Fibroblast of villous mesenchyme (primary cell): Measurements from ENCODE around the gene RNH1. TPM values are rescaled to one million over a fixed set of nuclear protein-coding genes. Genes with fewer than 3 reads are reported as not detected.

Experiments
- DNase-seq: peaks from one replicate; pipeline ENCODE4 v3.0.0-alpha.2; 2010; ENCODE audit warnings: low read depth
- H3K4me3 ChIP-seq: 2 replicates; pipeline ENCODE4 v1.5.1; 2011; ENCODE audit warnings: low read depth, mild to moderate bottlenecking, low read length
- total RNA-seq: library from RNA; depleted of rRNA; stranded (reverse); fragments of >200 nt; gene quantifications from 2 replicates; pipeline ENCODE4 v1.2.3, GENCODE V29; 2012
- TF ChIP-seq, protein P1 (sequence below): IDR thresholded peaks from 2 replicates; pipeline ENCODE4 v1.5.1; 2012; ENCODE audit warnings: low read depth, mild to moderate bottlenecking, low read length; ENCODE audit not compliant: insufficient read depth

The RNH1 gene
- total RNA-seq, 1 donor, result 259 TPM

DNA sequence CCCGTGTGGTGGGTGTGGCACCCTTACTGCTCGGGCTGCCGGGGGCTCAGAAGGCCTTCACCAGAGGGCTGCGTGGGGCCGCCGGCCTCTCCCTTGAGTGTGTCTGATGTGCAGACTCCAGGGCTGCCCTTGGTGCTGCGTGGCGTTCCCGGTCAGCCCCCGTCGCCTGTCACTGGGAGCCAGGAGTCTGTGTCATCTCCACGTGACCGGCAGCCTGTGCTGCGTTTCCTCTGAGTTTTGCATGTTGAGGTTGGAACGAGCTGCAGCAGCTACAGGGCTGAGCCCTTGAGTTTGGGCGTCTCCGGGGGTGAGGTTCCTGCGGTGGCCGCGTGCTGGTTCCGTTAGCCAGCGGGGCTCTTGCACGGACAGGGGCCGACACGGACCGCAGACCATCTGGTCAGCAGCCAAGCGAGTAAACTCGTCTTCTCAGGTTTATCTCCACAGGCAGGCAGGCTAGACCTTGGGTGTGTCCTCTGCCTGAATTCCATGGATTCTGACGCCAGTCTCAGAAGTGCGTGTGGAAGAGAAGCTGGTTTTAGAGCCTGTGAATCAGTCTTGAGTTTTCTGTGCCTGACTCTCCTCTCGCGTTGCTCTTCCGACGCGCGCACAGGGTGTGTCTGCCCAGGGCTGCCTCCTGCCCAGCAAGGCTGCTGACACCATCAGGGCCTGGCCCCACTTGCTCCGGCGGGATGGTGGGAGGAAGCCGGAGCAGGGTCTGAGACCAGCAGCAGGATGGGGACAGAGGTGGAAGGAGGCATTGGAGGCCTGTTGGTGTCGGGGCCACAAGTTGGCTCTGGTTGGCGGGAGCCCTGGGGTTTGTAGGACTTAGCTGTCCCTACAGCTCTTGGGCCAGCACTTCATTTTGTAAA lies 46.5 kb downstream of the RNH1 start:
- H3K4me3 ChIP-seq, result peak overlapping the region; percentile 52
- DNase-seq, result peak; percentile 94
- TF ChIP-seq, protein P1, sequence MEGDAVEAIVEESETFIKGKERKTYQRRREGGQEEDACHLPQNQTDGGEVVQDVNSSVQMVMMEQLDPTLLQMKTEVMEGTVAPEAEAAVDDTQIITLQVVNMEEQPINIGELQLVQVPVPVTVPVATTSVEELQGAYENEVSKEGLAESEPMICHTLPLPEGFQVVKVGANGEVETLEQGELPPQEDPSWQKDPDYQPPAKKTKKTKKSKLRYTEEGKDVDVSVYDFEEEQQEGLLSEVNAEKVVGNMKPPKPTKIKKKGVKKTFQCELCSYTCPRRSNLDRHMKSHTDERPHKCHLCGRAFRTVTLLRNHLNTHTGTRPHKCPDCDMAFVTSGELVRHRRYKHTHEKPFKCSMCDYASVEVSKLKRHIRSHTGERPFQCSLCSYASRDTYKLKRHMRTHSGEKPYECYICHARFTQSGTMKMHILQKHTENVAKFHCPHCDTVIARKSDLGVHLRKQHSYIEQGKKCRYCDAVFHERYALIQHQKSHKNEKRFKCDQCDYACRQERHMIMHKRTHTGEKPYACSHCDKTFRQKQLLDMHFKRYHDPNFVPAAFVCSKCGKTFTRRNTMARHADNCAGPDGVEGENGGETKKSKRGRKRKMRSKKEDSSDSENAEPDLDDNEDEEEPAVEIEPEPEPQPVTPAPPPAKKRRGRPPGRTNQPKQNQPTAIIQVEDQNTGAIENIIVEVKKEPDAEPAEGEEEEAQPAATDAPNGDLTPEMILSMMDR, result no peak

DNA sequence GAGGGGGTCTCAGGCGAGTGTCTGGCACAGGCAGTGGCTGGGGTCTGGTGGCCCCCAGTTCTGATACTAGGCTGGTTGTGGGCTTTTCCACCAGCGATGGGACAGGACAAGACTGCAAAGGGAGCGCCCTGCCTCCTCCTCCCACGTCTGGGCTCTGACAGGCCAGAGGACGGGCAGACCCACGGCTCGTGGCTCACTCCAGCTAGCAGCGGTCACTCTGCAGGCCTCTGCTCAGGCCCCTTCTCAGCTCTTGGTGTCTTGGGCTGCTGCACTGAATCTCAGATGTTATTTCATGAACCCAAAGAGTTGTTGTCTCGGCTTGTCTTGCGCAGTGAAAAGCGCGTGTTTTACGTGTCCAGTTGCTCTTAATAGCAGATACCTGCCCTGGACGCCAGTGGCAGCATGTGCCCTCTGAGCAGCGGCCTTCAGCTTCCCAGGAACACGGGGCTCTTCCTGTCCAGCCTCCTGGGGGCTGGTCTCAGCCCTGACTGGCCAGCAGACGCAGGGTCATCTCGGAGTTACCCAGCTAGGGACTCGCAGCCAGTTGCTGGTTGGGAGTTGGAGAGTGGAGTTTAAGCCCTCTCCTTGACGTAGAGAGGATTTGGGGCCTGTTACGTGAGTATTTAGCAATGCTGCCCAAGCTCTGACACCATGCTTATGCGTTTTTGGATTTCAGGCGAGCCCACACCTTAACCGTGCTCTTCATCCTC lies 47.4 kb downstream of the RNH1 start:
- DNase-seq, result peak; percentile 85
- peak overlapping the region; percentile 52 for H3K4me3 ChIP-seq
- TF ChIP-seq, protein P1, result no peak

DNA sequence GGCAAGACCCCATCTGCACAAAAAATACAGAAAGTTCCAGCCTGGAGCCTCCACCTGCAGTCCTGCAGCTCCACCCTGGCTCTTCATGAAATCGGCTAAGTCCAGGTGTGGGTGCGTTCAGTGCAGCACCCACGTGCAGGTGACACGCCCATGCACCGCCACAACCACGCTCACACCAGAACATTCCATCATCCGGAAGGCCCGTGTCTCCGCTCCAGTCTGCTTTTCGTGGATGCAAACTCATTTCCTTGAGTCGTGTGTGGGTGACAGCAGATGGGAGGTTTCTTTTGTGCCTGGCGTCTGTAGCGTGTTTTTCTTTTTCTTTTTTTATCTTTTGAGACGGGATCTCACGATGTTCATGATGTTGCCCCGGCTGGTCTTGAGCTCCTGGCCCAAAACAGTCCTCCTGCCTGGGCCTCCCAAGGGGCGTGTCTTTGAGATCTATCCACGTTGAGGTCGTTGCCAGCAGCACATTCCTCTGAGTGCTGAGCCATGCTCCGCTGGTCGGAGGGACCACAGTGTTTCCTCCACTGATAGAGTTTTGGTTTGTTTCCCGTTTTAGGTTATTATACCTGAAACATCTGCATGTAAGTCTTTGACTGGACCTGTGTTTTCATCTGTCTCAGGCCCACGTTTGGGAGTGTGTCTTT lies 49.8 kb downstream of the RNH1 start:
- TF ChIP-seq, protein P1, result no peak
- H3K4me3 ChIP-seq, result no peak overlapping the region
- DNase-seq, result no peak

DNA sequence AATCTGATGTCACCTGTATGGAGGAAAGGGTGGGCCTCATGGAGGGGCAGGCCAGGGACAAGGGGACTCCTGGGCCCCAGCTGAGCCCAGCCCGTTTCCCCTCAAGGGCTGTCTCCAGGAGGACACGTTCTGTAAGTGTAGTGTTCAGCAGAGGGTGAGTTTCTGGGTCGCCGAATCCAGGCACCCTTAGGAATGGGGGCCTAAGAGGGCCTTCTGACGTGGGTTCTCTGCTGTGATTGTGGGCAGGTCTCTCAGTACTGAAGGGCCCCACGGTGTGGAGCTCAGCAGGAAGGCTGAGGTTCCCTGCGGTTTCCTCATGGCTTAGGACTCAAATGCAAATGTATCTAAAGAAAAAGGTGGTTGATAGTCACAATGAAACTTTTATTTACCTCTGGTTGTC lies 50.5 kb downstream of the RNH1 start:
- DNase-seq, result no peak
- H3K4me3 ChIP-seq, result no peak overlapping the region
- TF ChIP-seq, protein P1, result no peak

DNA sequence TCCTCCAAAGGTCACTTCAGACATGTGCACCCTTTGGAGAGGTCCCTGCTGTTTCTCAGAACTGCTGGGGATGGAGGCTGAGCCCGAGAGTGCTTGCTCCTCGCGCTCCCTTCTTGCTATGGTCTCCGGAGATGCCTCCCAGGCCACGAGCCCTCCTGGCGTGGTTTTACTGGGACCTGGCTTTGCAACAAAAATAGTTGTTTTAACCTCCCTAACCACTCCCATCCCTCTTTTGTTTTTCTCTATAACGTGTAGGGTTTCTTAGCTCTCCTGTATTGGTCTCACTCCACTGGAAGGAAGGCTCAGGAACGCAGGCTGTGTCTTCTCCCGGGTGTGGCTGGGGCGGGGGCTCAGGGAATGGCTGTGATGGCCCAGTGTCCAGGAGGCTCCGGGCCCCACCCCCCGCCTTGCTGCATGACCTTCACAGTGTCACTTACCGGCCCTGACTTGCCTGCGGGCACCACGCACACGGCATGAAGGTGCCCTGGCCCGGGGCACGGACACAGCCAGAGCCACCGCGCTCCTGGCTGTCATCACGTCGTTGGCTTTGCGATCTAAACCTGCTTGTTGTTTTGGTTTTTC lies 51.4 kb downstream of the RNH1 start:
- TF ChIP-seq, protein P1, result no peak
- no peak overlapping the region for H3K4me3 ChIP-seq
- DNase-seq, result no peak

DNA sequence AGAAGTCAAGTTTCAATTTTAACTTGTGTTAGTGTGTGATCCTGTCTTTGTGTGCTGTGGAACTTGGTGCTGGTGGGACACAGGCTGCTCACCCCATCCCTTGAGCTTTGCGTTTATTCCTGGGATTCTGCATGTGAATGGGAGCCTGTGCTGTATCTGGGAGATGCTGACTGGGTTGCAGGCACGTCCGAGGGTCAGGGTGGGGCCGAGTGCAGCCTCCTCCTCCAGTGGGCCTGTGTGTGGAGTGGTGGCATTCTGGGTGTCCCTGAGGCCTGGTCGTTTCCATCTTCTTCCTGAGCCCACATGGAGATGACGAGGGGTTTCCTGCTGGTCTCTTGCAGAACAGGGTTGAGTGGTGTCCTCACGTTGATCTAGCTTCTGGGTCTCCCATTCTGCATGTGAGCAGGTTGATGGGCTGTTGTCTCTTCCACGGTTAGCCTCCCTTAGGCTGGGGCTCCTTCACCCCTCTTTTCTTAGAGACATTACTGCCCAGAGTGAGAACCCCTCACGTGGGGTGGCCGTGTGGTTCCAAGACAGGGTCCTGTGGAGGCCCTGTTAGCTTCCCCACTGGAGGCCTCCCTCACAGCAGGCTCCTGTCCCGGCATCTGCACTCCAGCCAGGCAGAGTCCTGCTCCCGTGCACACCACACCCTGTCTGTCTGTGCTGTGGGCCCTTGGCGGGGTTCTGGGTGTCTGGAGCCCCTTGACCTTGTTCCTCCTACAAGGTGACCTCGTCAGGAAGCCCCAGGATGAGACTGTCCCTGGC lies 52.1 kb downstream of the RNH1 start:
- H3K4me3 ChIP-seq, result no peak overlapping the region
- DNase-seq, result no peak
- TF ChIP-seq, protein P1, result no peak
